ENCODE data around the gene YJEFN3.

YJEFN3 gene

GRCh38 chr19:19524053-19524452 is 4.7 kb upstream of the YJEFN3 start:
- Mint-ChIP-seq H3K9me3 (no peaks in the 10 kb centered on the region), H3K27me3 (ENCODE audit: low read depth) (no peaks in the 10 kb centered on the region), H3K27ac (no peak overlapping the region), H3K4me1 (ENCODE audit: low read depth) (peaks cover 14% of the 10 kb centered on the region), H3K36me3 (ENCODE audit: low read depth) (peaks cover 35% of the 10 kb centered on the region), H3K4me3 (no peak overlapping the region)
- no peak for DNase-seq (ENCODE audit: low spot score)

- no peak for DNase-seq (ENCODE audit: low spot score)
- peaks cover 5% of the 10 kb centered on the region for H3K4me1 Mint-ChIP-seq (ENCODE audit: low read depth)
- H3K27ac Mint-ChIP-seq, result no peak overlapping the region
- H3K27me3 Mint-ChIP-seq (ENCODE audit: low read depth), result no peaks in the 10 kb centered on the region
- H3K4me3 Mint-ChIP-seq, result no peak overlapping the region
- peaks cover 21% of the 10 kb centered on the region for H3K36me3 Mint-ChIP-seq (ENCODE audit: low read depth)
- H3K9me3 Mint-ChIP-seq, result no peaks in the 10 kb centered on the region
Measured at GRCh38 chr19:19525611-19526380, 2.9 kb upstream of the YJEFN3 start.

GRCh38 chr19:19526581-19527370 is 1.9 kb upstream of the YJEFN3 start:
- Mint-ChIP-seq H3K27me3 (ENCODE audit: low read depth) (no peaks in the 10 kb centered on the region), H3K36me3 (ENCODE audit: low read depth) (peaks cover 18% of the 10 kb centered on the region), H3K9me3 (no peaks in the 10 kb centered on the region), H3K4me3 (no peak overlapping the region), H3K27ac (no peak overlapping the region), H3K4me1 (ENCODE audit: low read depth) (peaks cover 2% of the 10 kb centered on the region)
- no peak for DNase-seq (ENCODE audit: low spot score)

GRCh38 chr19:19527371-19527656 is 1.4 kb upstream of the YJEFN3 start:
- no peak overlapping the region for H3K27ac Mint-ChIP-seq
- no peaks in the 10 kb centered on the region for H3K9me3 Mint-ChIP-seq
- no peak for DNase-seq (ENCODE audit: low spot score)
- H3K4me3 Mint-ChIP-seq, result no peak overlapping the region
- H3K4me1 Mint-ChIP-seq (ENCODE audit: low read depth), result peaks cover 4% of the 10 kb centered on the region
- H3K36me3 Mint-ChIP-seq (ENCODE audit: low read depth), result peaks cover 21% of the 10 kb centered on the region
- no peaks in the 10 kb centered on the region for H3K27me3 Mint-ChIP-seq (ENCODE audit: low read depth)

- DNase-seq (ENCODE audit: low spot score), result no peak
- no peaks in the 10 kb centered on the region for H3K9me3 Mint-ChIP-seq
- H3K36me3 Mint-ChIP-seq (ENCODE audit: low read depth), result peaks cover 18% of the 10 kb centered on the region
- H3K4me3 Mint-ChIP-seq, result no peak overlapping the region
- no peaks in the 10 kb centered on the region for H3K27me3 Mint-ChIP-seq (ENCODE audit: low read depth)
- peaks cover 4% of the 10 kb centered on the region for H3K4me1 Mint-ChIP-seq (ENCODE audit: low read depth)
- no peak overlapping the region for H3K27ac Mint-ChIP-seq
Measured at GRCh38 chr19:19527674-19528625, 761 bp upstream of the YJEFN3 start.

- H3K4me1 Mint-ChIP-seq (ENCODE audit: low read depth), result peaks cover 2% of the 10 kb centered on the region
- no peaks in the 10 kb centered on the region for H3K27me3 Mint-ChIP-seq (ENCODE audit: low read depth)
- DNase-seq (ENCODE audit: low spot score), result no peak
- no peak overlapping the region for H3K4me3 Mint-ChIP-seq
- peaks cover 13% of the 10 kb centered on the region for H3K36me3 Mint-ChIP-seq (ENCODE audit: low read depth)
- no peaks in the 10 kb centered on the region for H3K9me3 Mint-ChIP-seq
- no peak overlapping the region for H3K27ac Mint-ChIP-seq
Measured at GRCh38 chr19:19529783-19530422, 1.2 kb downstream of the YJEFN3 start.

- no peaks in the 10 kb centered on the region for H3K9me3 Mint-ChIP-seq
- no peak for DNase-seq (ENCODE audit: low spot score)
- no peak overlapping the region for H3K4me3 Mint-ChIP-seq
- H3K36me3 Mint-ChIP-seq (ENCODE audit: low read depth), result peaks cover 13% of the 10 kb centered on the region
- peaks cover 2% of the 10 kb centered on the region for H3K4me1 Mint-ChIP-seq (ENCODE audit: low read depth)
- H3K27me3 Mint-ChIP-seq (ENCODE audit: low read depth), result no peaks in the 10 kb centered on the region
- H3K27ac Mint-ChIP-seq, result peak overlapping the region; percentile 15
Measured at GRCh38 chr19:19530423-19530804, 1.7 kb downstream of the YJEFN3 start.

- H3K9me3 Mint-ChIP-seq, result no peaks in the 10 kb centered on the region
- peaks cover 13% of the 10 kb centered on the region for H3K36me3 Mint-ChIP-seq (ENCODE audit: low read depth)
- peaks cover 2% of the 10 kb centered on the region for H3K4me1 Mint-ChIP-seq (ENCODE audit: low read depth)
- H3K27ac Mint-ChIP-seq, result peak overlapping the region; percentile 34
- no peak for DNase-seq (ENCODE audit: low spot score)
- no peak overlapping the region for H3K4me3 Mint-ChIP-seq
- H3K27me3 Mint-ChIP-seq (ENCODE audit: low read depth), result no peaks in the 10 kb centered on the region
Measured at GRCh38 chr19:19530889-19531288, 2.2 kb downstream of the YJEFN3 start.

GRCh38 chr19:19531951-19532805 is 3.5 kb downstream of the YJEFN3 start:
- DNase-seq (ENCODE audit: low spot score), result peak; percentile 77
- H3K9me3 Mint-ChIP-seq, result no peaks in the 10 kb centered on the region
- H3K4me3 Mint-ChIP-seq, result no peak overlapping the region
- peaks cover 2% of the 10 kb centered on the region for H3K4me1 Mint-ChIP-seq (ENCODE audit: low read depth)
- peak overlapping the region; percentile 52 for H3K27ac Mint-ChIP-seq
- peaks cover 14% of the 10 kb centered on the region for H3K36me3 Mint-ChIP-seq (ENCODE audit: low read depth)
- H3K27me3 Mint-ChIP-seq (ENCODE audit: low read depth), result peaks cover 6% of the 10 kb centered on the region

GRCh38 chr19:19532806-19533701 is 4.3 kb downstream of the YJEFN3 start:
- H3K9me3 Mint-ChIP-seq, result no peaks in the 10 kb centered on the region
- no peak for DNase-seq (ENCODE audit: low spot score)
- H3K36me3 Mint-ChIP-seq (ENCODE audit: low read depth), result peaks cover 13% of the 10 kb centered on the region
- no peak overlapping the region for H3K27ac Mint-ChIP-seq
- H3K4me1 Mint-ChIP-seq (ENCODE audit: low read depth), result peaks cover 6% of the 10 kb centered on the region
- H3K4me3 Mint-ChIP-seq, result no peak overlapping the region
- H3K27me3 Mint-ChIP-seq (ENCODE audit: low read depth), result peaks cover 10% of the 10 kb centered on the region

- H3K4me1 Mint-ChIP-seq (ENCODE audit: low read depth), result peaks cover 10% of the 10 kb centered on the region
- no peak overlapping the region for H3K27ac Mint-ChIP-seq
- no peak for DNase-seq (ENCODE audit: low spot score)
- no peak overlapping the region for H3K4me3 Mint-ChIP-seq
- H3K36me3 Mint-ChIP-seq (ENCODE audit: low read depth), result peaks cover 9% of the 10 kb centered on the region
- H3K9me3 Mint-ChIP-seq, result no peaks in the 10 kb centered on the region
- H3K27me3 Mint-ChIP-seq (ENCODE audit: low read depth), result peaks cover 15% of the 10 kb centered on the region
Measured at GRCh38 chr19:19533841-19534240, 5.1 kb downstream of the YJEFN3 start.

GRCh38 chr19:19534556-19535265 is 6.0 kb downstream of the YJEFN3 start:
- peaks cover 18% of the 10 kb centered on the region for H3K27me3 Mint-ChIP-seq (ENCODE audit: low read depth)
- H3K27ac Mint-ChIP-seq, result peak overlapping the region; percentile 32
- DNase-seq (ENCODE audit: low spot score), result no peak
- no peak overlapping the region for H3K4me3 Mint-ChIP-seq
- peaks cover 7% of the 10 kb centered on the region for H3K36me3 Mint-ChIP-seq (ENCODE audit: low read depth)
- no peaks in the 10 kb centered on the region for H3K9me3 Mint-ChIP-seq
- peaks cover 12% of the 10 kb centered on the region for H3K4me1 Mint-ChIP-seq (ENCODE audit: low read depth)

All from T-helper 2 cell treated with Interferon-gamma antibody and Interleukin-4, amounts not matched to agents 5 μg/mL and 100 μg/mL, for 36 hours (primary cell).